CD4-positive, alpha-beta T cell treated with Interferon alpha-2 for 1 hour (primary cell): ENCODE data around the gene EPHA1.

ENCODE experiments used
- DNase-seq, 2 donors: peaks; one replicate each; pipeline ENCODE4 v3.0.0-alpha.2; 2020 to 2022

Gene EPHA1

DNA sequence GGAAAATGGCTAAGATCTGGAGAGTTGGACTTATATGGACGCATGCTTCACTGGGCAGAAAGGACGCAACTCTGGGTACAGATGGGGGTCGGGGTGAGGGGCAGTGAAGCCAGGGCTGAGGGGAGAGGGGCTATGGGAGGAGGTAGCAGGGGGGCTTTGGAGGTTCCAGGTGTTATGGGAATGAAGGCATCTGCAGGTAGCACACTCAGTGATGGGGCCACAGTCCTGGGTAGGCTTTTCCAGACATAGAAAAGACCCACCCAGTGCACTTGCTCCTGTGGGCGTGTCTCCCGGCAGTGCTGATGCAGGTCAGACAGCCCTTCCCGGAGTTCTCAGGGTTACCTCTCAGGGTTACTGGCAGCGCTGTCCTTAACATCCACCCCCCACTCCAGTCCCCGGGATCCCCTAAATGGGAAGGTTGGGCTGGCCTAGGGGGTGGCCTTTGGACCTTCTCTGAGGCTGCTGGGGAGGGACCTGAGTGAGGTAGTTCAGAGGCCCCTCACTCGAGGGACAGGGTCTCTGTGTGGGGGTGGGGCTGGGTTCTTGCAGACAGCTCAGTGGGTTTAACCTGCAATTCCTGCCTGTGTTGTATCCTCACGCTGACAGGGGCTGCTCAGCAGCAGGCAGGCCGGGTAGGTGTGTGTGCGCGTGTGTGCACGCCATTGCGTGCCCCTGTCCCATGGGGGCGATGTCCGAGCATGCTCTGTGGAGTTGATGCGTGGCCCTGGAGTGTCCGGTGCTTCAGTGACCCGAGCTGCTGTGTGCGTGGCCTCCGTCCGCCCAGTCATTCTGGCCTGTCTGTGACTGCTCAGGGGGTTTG is 21.3 kb downstream of the EPHA1 start:
- DNase-seq = no peak

DNA sequence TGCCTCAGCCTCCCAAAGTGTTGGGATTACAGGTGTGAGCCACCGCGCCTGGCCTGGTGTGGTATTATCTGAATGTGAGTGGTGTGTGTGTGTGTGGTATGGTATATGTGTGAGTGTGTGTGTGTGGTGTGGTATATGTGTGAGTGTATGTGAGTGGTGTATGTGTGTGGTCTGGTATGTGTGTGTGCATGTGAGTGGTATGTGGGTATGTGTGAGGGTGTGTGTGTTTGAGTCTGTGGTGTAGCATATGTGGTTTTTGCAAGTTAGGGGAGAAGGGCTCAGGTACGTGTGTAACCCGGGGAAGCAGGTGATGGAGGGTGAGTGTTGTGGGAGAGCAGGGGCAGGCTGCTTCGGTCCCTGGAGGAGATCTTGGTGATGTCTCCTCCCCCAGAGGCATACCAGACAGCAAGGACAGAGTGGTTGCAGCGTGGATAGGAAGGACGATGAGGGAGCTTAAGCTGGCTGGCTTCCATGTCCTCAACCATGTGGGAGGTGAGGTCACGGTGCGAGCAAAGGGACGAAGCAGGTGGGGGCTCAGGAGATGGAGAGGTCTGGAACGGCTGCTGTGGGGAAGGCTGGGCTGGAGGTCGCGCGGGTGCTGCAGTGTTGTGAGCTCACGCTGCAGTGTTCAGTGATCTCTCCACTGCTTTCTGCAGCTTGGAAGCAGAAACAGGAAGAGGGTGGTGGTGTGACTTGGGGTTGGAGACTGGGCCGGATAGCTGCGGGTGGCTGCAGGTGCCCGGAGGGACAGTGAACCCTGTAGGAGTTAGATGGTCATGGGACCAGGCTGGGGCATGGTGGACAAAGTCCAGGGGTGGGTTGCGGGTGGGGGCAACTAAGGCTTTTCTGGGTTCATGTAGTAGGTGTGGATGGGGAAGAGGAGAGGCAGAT is 22.5 kb downstream of the EPHA1 start:
- DNase-seq = peak; percentile 42 to 63

DNA sequence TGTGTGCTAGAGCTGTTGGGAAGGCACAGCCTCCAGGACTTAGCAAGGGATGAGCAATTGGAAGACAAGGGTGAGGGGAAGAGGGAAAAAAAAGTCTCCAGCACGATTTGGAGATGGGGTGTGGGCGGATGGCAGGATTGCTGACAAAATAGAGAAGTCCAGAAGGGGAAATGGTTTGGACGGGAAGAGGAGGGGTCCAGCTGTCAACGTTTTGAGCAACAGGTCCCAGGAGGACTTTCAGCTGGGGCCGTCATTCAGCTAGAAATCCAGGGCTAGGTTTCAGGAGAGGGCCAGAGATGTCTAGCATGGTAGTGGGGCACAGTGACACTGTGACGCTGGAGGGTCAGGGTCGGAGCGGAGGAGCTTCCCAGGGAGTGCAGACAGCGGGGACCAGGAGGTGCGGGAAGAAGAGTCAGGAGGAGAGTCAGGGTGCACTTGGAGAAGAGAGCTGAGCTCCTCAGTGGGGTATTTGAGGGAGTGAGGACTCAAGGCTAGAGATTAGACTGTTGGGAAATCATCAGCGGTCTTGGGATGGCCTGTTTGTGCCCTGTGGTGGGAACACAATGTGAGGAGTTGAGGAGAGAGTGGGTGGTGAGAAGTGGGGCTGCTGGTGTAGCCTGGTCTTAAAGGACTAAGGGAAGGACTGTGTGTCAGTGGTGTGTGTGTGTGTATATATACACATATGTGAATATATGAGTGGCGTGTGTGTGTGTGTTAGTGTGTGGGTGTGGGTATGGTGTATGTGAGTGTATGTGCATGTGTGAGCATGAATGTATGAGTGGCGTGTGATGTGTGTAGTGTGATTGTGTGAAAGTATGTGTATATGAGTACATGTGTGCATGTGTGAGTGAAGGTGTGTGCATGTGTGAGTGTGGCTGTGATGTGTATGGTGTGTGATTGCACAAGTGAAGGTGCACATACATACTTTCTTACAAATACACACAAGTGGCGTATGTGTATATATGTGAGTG is 23.7 kb downstream of the EPHA1 start:
- no peak for DNase-seq

DNA sequence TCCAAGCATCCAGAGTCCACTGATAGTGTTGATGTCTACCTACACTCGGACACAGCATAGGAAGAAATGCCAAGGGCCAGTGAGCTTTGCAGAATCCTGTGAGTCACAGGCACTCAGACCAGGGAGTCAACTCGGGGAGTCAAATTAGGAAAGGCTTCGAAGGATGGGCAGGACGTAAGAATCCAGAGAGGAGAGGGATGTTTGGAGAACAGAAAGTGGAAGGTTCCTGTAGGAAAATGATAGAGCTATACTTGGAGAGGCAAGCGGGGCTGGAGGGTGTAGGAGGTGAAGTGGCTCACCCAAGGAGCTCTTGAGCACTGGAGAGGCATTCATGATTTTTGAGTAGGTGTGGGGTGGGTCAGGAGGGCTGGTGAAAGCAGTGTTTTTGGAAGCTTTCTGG is 24.5 kb downstream of the EPHA1 start:
- no peak for DNase-seq

DNA sequence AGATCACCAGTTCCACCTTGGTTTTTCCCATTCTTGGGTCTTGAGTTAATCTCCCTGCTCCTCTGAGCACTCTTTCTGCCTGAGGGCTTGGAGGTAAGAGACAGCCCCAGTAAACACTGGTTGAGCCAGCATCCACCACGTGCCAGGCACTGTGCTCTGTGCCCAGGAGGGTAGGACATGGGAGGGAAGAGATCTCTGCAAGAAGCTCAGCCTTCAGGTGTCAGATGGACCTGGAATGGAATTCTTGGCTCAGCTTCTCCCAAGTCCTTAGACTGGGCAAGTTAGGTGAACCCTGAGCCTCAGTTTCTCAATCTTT is 25.1 kb downstream of the EPHA1 start:
- no peak for DNase-seq

DNA sequence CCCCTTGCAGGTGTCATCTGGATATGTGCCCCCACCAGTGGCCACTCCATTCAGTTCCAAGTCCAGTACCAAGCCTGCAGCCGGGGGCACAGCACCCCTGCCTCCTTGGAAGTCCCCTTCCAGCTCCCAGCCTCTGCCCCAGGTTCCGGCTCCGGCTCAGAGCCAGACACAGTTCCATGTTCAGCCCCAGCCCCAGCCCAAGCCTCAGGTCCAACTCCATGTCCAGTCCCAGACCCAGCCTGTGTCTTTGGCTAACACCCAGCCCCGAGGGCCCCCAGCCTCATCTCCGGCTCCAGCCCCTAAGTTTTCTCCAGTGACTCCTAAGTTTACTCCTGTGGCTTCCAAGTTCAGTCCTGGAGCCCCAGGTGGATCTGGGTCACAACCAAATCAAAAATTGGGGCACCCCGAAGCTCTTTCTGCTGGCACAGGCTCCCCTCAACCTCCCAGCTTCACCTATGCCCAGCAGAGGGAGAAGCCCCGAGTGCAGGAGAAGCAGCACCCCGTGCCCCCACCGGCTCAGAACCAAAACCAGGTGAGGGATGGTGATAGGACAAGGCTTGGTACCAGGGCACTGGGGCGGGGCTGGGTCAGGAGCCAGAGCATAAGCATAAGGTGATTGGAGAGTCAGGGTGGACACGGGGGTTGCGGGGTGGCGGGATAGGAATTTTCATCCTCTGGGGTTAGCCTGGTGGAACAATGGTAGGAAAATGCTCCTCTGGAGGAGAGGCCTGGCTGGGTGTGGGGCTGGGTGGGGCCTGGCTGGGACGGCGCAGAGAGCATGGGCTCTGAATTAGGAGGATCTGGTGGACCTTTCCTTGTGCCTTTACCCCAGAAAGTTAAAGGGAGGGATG is 25.6 kb downstream of the EPHA1 start:
- DNase-seq = peak in 1 of 2 donors; percentile 16

DNA sequence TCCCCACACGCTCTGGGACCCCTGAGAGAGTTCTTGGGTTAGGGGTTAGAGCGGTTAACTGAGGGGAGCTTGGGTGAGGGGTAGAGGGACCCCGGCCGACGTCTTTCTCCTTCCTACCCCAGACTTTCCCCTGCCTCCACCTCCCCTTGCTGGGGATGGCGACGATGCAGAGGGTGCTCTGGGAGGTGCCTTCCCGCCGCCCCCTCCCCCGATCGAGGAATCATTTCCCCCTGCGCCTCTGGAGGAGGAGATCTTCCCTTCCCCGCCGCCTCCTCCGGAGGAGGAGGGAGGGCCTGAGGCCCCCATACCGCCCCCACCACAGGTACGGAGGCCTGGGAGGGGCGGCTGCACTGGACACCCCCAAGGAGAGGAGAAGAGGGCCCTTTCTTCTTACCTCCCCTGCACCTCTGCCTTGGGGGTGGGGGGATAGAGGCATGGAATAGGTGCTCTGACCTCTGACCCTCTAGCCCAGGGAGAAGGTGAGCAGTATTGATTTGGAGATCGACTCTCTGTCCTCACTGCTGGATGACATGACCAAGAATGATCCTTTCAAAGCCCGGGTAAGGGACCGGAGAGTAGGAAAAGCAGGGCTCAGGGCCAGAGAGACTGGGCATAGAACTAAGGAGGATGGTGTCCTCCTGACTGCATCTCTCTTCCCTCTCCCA is 26.4 kb downstream of the EPHA1 start:
- DNase-seq = no peak

DNA sequence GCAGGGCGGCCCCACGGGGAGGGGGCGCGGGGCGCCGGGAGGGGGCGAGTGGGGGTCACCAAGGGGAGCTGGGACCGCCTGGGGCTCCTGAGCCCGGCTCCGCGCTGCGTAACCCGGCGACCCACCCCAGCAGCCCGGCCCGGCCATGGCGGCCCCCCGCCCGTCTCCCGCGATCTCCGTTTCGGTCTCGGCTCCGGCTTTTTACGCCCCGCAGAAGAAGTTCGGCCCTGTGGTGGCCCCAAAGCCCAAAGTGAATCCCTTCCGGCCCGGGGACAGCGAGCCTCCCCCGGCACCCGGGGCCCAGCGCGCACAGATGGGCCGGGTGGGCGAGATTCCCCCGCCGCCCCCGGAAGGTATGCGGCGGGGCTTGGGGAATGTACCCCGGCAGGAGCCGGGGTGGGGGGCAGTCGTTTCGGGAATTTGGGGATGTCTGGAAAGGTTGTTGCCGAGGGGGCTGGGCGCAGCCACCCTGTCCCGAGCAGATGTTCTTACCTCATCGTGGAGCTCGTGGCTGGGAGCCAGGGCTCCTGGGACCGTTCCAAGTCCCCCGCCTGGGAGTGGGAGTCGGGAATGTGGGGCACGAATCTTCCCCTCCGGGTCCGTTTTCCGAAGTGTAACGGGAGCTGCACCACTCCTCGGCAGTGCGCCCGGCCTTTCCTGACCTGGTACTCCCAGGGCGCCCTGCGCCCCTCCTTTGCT is 27.1 kb downstream of the EPHA1 start:
- DNase-seq = no peak

DNA sequence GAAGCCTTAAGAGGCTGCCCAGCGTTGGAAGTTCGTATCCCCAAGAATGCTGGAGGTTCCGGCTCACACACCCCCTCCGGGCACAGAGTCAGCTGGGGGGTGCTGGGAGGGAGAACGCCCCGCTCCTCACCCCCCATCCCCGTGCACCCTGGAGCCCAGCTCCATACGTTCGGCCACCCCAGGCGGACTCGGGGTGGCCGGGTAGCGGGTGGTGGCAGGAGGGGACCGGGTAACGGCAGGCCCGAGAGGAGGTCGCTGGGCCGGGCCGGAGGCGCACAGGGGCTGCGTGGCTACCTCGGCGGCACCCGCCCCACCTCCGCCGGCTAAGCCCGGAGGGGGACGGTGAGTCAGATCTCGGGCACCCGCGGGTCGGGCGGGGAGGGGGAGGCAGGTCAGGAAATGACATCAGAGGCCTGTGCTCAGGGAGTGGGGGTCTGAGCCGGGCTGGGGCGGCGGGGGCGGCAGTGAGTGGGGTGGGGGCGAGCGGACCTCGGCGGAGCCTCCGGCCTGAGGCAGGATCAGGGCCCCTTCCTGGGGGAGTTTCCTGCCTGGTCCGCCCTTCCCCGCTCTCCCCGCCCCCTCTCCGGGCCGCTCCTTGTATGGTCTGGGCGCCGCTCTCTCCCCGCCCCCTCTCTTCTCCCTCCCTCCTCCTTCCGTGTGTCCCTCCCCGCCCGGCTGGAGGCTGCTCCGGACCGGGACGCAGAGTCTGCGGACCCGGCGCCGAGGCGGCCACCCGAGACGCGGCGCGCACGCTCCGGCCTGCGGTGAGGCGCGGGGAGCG is 27.8 kb downstream of the EPHA1 start, which contains the start of gene ZYX:
Gene ZYX, plus strand, starts transcription at position 700 of the 781 bp plus-strand sequence. CDS start 227 bp downstream, outside the sequence.
- DNase-seq = peak; percentile 87 to 88

DNA sequence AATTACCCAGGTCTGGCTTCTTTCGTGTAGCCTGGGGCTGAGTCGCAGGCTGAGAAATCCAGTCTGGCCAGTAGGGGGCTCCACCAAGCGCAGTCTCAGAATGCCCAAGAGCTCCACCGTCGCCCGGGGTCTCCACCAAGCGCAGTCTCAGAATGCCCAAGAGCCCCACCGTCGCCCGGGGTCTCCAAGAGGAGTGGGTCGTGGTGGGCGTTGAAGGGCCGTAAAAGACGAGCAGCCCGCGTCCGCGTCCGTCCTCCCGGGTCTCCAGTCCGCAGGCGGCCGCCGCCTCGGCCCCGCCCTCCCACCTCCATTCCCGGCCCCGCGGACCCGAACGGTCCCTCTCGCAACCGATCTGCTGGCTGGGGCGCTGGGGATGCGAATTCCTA is 28.4 kb downstream of the EPHA1 start:
- peak; percentile 87 to 91 for DNase-seq

DNA sequence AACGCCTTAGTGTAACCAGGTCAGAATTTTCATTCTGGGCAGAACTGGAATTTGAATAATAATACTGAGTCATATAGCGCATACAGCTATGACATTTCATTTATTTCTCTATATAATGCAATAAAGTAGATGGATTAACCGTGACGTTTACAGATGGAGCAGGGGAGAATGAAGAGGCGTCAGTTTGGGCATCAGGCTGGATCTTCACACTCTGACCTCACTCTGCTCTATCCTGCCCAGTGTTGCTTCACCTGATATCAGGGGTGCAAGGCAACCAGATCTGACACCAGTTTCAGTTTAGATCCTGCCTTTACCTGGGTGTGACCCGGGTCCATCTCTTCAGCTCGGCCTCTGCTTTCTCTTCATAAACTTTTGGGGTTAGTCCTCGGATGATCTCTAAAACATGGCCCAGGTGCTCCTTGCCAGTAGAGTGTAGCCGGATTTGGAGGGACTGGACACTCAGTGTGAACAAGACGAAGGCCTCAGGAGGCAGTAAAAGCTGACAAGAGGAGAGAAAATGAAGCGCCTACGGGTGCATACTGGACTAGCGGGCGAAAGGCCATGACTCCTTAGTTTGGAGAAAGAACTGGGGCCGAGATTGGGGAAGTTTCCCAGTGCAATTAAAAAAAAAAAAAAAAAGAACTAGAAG is 28.9 kb downstream of the EPHA1 start:
- DNase-seq = peak in 1 of 2 donors; percentile 40

DNA sequence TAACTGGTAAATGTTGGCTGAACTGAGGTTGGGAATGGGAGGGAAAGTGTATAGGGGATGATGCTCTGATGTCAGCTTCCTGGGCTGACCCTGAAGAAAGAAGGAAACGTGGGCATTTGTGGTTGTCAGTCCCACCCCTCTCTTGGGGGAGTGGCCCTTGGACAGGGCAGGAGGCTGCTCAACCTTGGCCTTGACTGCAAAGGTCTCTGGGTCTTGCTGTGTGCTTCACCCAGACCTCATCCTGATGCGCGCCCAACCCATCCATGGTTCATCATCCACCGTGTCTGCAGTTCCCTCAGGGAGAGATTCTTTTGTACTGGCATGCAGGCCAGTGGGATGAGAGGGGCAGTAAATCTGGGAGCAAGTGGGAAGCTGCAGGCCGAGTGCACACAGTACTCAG is 32.3 kb downstream of the EPHA1 start:
- no peak for DNase-seq

DNA sequence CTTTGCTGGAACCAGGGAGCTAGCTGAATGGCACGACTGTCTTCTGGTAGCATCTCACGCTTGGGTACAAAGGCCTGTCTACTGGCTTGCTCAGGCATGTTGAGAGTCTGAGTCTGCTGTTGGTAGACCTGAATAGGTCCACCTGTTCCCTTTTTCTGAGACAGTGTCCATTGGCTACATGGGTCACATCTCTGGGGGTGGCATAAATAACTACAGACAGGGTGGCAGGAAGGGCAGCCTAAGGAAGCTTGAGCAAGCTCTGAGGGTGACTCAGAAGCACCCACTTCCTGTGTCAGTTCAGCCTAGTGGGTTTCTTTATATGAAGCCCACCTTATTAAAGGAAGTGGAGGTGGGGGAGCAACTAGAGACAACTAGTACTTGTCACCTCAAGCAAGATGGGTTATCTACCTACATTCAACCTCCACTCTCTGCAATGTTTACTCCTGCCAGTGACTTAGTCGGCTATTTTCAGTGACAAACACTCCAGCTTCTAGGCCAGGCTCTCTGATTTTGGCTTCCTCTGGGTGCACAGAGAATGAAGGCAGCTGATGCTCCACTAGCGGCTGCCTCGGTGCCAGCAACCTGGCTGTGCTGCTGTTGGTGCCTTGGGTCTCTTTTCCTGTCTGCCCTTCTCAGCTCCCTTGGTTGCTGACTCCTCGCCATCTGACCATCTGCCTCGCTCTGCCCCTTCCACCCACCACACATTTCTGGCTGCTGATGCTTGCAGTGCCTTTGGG is 33.2 kb downstream of the EPHA1 start:
- peak; percentile 64 to 77 for DNase-seq

DNA sequence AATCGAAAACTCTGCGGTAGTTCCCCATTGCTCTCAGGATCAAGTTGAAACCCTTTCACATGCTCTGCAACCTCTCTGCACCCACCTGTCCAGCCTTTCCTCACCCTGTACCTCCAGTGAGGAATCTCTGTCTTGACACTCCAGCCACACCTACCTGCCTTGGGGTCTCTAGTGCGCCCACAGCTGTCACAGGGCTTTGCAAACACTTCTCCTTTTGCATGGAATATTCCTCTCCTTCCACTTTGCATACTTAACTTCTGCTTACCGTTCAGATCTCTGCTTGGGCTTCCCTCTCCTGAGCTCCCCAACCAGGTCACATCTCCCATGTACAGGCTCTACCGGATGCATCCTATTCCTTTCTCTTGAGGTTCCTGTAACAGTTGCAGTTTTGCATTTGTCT is 34.1 kb downstream of the EPHA1 start:
- no peak for DNase-seq

DNA sequence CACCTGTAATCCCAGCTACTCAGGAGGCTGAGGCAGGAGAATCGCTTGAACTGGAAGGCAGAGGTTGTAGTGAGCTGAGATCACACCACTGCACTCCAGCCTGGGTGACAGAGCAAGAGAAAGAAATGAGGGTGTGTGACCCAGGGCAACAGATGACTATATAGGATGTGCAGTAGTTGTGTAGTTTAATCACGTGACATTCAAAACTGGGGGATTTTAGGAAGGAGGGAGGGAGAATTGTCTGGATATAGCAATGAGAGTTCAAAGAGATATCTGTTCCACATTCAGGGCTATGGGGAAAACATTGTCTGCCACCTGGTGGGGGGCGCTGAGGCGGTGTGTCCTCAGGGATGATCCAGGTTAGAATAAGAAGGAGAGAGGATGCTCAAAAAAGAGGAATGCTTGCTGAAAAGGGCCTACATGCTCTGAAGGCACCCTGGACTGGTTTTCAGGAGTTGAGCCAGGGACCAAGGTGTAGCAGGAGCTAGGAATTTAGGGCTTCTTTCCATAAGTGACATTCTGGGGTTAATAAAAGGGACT is 35.3 kb downstream of the EPHA1 start:
- no peak for DNase-seq

DNA sequence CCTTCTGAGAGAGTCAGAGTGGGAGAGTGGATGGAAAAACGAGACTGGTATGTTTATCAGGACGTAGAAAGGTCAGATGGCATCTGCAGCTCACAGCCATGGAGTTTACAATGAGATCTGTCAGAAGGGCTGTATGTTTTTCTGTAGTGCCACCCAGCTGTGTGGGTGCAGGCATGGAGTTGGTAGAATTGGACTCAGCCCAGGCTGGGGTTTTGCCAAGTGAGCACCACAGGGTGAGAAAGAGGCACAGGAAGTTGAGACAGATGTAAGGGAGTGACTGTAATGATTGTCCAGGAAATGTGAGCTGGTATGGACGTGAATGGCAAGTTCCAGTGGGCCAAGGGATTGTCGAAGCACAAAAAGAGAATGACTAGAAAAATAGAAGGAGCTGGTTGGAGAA is 36.6 kb downstream of the EPHA1 start:
- peak; percentile 52 to 58 for DNase-seq

DNA sequence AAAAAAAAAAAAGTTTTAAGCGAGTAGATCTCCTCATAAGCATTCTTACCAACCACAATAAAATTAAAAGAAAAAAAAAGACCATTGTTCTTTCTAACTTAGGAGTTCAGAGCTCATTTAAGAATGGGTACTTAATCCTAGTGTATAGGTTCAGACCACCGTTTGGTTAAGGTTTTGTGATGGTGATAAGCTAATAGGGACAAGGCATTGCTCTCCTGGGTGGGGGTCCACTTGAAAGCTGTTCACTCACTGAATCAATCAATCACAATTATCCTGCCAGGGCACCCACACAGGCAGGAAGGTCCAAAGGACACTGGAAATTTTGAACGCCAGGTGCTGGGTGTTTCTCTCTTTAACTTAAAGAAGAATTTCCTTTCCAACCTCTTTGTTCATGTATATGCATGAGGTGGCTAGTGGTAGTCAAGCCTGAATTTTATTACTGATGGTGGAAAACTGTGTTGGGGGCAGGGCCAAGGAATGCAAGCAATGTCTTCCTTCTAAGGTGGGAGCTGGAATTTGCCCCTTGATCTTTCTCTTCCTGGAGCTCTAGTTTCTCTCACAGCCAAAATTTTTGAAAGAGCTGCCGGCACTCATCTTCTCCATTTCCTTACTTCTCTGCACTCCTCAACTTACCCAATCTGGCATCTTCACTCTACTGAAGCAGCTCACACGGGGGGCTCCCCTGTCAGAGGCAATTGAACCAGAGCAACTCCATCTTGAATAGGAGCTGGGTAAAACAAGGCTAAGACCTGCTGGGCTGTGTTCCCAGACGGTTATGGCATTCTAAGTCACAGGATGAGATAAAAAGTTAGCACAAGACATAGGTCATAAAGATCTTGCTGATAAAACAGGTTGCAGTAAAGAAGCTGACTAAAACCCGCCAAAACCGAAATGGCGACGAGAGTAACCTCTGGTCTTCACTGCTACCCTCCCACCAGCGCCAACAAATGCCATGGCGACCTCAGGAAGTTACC is 38.7 kb downstream of the EPHA1 start:
- DNase-seq = no peak
